ENCODE measurements around the gene ABCG1. TPM values are rescaled to one million over a fixed set of nuclear protein-coding genes. Genes with fewer than 3 reads are reported as not detected.

The ABCG1 gene
- total RNA-seq, 4 donors from 2014 or later = 3.4 to 43.3 (median 10.3) TPM

DNA sequence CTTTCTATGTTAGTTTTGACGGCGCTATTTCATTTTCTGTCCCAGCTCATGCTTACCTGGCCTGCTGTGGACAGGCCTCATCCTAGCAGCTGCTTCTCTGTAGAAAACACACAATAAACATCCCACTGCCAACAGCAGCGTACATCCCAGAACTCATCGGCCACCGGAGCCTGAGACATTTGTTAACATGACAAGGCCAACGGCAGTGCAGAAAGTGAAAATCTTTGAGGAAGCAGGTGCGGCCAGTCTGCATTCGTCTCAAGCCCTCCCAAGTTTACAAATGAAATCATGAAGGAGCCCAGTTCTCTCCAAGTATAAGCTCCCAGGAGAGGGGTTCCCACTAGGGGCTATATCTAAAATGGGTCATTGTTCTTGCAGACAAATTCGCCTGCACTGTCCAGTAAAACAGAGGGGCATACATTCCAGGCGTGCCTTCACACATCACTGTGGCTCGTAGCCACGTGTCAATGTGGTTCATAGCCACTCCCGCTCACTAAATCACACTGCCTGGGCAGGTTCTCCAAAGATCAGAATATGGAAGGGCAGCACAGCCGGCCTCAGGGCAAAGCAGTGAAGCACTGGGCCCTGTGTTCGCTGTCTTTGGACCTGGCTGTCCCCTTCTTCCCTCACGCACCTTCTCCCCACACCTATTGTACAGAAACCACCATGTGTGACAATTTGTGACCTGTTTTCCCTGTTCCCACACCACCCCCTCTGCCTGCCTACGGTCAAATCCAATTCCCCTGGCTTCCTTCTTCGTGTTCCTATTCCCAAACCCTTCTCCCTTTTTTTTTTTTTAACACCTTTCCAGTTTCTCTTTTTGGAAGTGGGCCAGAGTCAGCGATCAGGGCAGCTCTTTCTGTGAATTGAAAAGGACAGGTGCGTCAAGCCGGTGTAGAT, 27.0 kb upstream of the ABCG1 start:
- Histone ChIP-seq H3K4me1 (peaks cover 0 to 7% of the 10 kb centered on the region in 2 donors), H3K36me3 (no peaks in the 10 kb centered on the region)
- intact Hi-C loops (cut with DNase I; ENCODE audit: low total_unique reads) = no loop called here

DNA sequence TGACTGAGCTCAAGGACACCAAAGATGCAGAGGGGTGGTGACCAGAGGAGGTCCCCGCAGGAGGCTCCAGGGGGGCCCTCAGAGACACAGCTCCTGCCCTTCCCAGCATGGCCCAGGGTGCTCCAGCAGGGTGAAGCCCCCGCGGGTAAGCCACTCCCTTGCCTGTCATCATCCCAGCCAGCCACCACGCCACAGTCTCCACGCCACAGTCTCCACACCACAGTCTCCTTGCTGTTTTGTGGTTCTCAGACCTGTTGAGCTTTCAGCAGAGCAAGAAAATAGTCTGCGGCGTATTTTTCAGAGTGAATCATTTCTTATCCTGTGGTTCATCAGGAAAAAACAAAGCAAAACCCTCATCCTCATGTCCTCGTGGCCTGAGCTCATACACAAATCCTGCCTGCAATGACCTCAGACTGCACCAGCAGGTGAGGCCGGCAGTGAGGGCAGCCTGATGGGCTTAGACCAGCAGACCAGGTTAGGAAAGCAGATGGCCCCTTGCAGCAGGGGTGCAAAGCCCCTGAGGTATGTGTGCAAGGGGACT, 25.7 kb upstream of the ABCG1 start:
- no peak for TF ChIP-seq POLR2A (IDR thresholded peaks at IDR 0.05)
- TF ChIP-seq, protein P1, sequence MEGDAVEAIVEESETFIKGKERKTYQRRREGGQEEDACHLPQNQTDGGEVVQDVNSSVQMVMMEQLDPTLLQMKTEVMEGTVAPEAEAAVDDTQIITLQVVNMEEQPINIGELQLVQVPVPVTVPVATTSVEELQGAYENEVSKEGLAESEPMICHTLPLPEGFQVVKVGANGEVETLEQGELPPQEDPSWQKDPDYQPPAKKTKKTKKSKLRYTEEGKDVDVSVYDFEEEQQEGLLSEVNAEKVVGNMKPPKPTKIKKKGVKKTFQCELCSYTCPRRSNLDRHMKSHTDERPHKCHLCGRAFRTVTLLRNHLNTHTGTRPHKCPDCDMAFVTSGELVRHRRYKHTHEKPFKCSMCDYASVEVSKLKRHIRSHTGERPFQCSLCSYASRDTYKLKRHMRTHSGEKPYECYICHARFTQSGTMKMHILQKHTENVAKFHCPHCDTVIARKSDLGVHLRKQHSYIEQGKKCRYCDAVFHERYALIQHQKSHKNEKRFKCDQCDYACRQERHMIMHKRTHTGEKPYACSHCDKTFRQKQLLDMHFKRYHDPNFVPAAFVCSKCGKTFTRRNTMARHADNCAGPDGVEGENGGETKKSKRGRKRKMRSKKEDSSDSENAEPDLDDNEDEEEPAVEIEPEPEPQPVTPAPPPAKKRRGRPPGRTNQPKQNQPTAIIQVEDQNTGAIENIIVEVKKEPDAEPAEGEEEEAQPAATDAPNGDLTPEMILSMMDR (IDR thresholded peaks at IDR 0.05 in 4 of 5, conservative IDR thresholded peaks at IDR 0.05 in 1 of 5) = no peak
- no peaks in the 10 kb centered on the region for H3K27me3 ChIP-seq
- peaks cover 0 to 2% of the 10 kb centered on the region in 2 donors for H3K4me1 ChIP-seq
- ATAC-seq = no peak
- in situ Hi-C loops (cut with MboI; ENCODE audit: low sequenced_read_pairs in 4 of 4) (no loop called here), intact Hi-C loops (cut with DNase I; ENCODE audit: low total_unique reads) (no loop called here)
- H3K9me3 ChIP-seq = no peaks in the 10 kb centered on the region
- no peak overlapping the region for H3K27ac ChIP-seq
- H3K36me3 ChIP-seq = no peaks in the 10 kb centered on the region
- DNase-seq = no peak
- no peak overlapping the region for H3K4me3 ChIP-seq

More for the DNA sequence above, 27.0 kb upstream of the ABCG1 start:
- H3K27me3 ChIP-seq = no peaks in the 10 kb centered on the region
- H3K4me3 ChIP-seq = no peak overlapping the region
- in situ Hi-C loops (cut with MboI; ENCODE audit: low sequenced_read_pairs in 4 of 4) = no loop called here
- no peaks in the 10 kb centered on the region for H3K9me3 ChIP-seq
- no peak overlapping the region for H3K27ac ChIP-seq
- DNase-seq = no peak
- no peak for ATAC-seq
- TF ChIP-seq POLR2A (IDR thresholded peaks at IDR 0.05) = no peak
- TF ChIP-seq, protein P1 (IDR thresholded peaks at IDR 0.05 in 4 of 5, conservative IDR thresholded peaks at IDR 0.05 in 1 of 5) = no peak

DNA sequence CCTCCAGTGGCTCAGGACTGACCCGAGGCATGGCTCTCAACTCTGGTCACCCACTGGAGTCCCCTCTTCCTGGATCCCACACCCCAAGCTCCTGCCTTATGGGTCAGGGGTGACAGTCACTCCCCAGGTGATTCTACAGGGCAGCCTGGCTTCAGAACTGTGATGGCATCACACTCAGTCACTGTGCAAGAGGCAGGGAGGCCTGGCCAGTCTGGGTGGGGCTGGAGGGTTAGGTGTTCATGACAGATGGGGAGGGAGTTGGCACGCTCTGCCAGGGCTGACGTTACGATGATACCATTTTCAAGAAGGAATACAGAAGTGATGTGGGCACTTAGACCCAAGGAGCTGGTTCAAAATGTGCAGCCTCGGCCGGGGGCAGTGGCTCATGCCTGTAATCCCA, 25.2 kb upstream of the ABCG1 start:
- DNase-seq (no peak), ATAC-seq (no peak)
- Histone ChIP-seq H3K9me3 (no peaks in the 10 kb centered on the region), H3K36me3 (no peaks in the 10 kb centered on the region), H3K4me1 (peaks cover 0 to 2% of the 10 kb centered on the region in 2 donors), H3K4me3 (no peak overlapping the region), H3K27me3 (no peaks in the 10 kb centered on the region), H3K27ac (no peak overlapping the region)
- TF ChIP-seq, protein P1 (IDR thresholded peaks at IDR 0.05 in 4 of 5, conservative IDR thresholded peaks at IDR 0.05 in 1 of 5) = no peak
- no peak for TF ChIP-seq POLR2A (IDR thresholded peaks at IDR 0.05)
- intact Hi-C loops (cut with DNase I; ENCODE audit: low total_unique reads) (no loop called here), in situ Hi-C loops (cut with MboI; ENCODE audit: low sequenced_read_pairs in 4 of 4) (no loop called here)

DNA sequence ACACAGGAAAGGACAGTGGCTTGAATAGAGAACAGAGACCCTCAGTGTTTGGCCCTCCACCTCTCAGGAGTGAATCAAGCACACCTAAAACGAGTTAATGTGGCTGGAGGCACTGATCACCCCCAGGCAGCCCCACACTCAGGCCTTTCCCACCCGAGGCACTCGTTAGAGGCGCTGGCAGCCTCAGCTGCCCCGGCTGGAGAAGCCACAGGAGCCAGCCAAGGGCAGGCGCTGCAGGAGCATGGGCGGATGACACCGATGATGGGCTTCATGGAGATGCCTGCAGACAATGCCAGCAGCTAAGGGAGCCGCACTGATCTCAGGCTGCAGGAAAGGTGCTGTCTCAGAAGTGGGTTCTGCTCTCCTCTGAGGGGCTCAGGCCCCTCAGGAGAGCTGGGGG, 24.1 kb upstream of the ABCG1 start:
- H3K4me3 ChIP-seq = no peak overlapping the region
- no peaks in the 10 kb centered on the region for H3K27me3 ChIP-seq
- H3K36me3 ChIP-seq = no peaks in the 10 kb centered on the region
- ATAC-seq = no peak
- H3K27ac ChIP-seq = no peak overlapping the region
- no peaks in the 10 kb centered on the region for H3K9me3 ChIP-seq
- TF ChIP-seq, protein P1 (IDR thresholded peaks at IDR 0.05 in 4 of 5, conservative IDR thresholded peaks at IDR 0.05 in 1 of 5) = no peak
- TF ChIP-seq POLR2A (IDR thresholded peaks at IDR 0.05) = no peak
- in situ Hi-C loops (cut with MboI; ENCODE audit: low sequenced_read_pairs in 4 of 4) (no loop called here), intact Hi-C loops (cut with DNase I; ENCODE audit: low total_unique reads) (no loop called here)
- peaks cover 0 to 5% of the 10 kb centered on the region in 2 donors for H3K4me1 ChIP-seq
- no peak for DNase-seq
